Measurements from ENCODE around the gene CALML5. TPM values are rescaled to one million over a fixed set of nuclear protein-coding genes. Genes with fewer than 3 reads are reported as not detected.

CALML5 gene
- total and polyA plus RNA-seq, 7 donors: not detected

DNA sequence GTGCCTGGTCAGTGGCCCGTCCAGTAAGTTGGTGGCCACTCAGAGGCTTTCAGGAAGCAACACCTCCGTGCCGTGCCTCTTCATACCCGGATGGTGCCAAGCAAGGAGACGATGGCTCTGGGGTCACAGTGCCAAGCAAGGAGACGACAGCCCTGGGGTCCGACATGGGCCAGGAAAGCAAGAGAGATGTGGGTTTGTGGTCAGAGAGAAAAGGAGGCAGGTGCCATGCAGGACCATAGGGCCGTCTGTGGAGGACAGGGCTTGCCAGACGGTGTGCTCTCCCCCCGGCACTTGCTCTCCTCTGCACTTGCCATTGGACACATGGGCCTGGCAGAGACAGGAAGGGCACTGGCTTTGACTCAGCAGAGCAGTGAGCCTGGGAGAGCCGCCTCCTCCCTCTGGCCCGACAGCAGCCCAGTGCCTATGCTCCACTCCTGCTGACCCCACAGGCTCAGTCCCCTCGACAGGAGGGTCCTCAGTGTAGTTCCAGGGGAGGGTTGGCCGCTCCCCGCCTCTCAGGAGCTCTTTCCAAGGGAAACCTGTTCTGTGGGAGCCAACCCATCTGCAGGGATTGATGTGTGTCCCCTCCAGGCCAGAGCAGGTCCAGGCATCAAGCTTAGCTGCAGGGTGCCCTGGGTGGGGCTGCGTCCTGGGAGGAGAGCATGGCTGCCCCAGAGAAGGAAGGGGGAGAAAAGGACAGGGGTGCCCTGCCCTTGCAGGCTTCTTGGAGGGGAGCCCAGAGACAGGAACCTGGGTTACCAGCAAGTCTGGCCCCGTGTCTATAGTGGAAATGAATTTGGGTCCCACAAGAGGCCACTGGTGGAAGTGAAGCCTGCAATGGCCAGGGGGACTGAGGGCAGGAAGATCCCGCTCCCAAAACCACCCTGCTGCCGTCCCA lies 7.6 kb upstream of the CALML5 start:
- H3K4me3 ChIP-seq: no peak overlapping the region
- 88 to 89% methylated on average over 19 of the region's 19 CpGs for WGBS, 2 donors
- TF ChIP-seq POLR2AphosphoS5 (IDR thresholded peaks at IDR 0.05): no peak
- peak overlapping the region in 1 of 4 donors; percentile 59 for H3K27ac ChIP-seq
- H3K36me3 ChIP-seq: no peaks in the 10 kb centered on the region
- no peaks in the 10 kb centered on the region for H3K9me3 ChIP-seq
- H3K4me1 ChIP-seq: peaks cover 0 to 14% (median 0%) of the 10 kb centered on the region in 4 donors
- peak; percentile 56 for DNase-seq
- intact Hi-C loops (cut with DNase I): no loop called here
- H3K27me3 ChIP-seq: no peaks in the 10 kb centered on the region

DNA sequence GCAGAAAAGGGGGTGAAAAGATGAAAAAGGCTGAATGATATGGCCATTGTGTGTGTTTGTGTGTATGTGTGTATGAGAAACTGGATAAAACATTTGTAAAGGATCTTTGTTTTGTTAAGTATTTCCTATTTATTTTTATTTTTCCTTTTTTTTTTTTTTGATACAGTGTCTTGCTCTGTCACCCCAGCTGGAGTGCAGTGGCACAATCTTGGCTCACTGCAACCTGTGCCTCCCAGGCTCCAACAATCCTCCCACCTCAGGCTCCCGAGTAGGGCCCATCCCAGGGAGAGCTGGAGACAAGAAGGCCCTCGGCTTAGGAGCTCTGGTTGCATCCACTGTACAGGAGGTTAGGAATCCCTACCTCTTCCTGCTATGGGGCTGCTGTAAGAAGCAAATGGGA lies 6.9 kb upstream of the CALML5 start:
- DNase-seq: peak; percentile 24
- no peak for TF ChIP-seq EP300 (IDR thresholded peaks at IDR 0.05)
- TF ChIP-seq, protein P1, sequence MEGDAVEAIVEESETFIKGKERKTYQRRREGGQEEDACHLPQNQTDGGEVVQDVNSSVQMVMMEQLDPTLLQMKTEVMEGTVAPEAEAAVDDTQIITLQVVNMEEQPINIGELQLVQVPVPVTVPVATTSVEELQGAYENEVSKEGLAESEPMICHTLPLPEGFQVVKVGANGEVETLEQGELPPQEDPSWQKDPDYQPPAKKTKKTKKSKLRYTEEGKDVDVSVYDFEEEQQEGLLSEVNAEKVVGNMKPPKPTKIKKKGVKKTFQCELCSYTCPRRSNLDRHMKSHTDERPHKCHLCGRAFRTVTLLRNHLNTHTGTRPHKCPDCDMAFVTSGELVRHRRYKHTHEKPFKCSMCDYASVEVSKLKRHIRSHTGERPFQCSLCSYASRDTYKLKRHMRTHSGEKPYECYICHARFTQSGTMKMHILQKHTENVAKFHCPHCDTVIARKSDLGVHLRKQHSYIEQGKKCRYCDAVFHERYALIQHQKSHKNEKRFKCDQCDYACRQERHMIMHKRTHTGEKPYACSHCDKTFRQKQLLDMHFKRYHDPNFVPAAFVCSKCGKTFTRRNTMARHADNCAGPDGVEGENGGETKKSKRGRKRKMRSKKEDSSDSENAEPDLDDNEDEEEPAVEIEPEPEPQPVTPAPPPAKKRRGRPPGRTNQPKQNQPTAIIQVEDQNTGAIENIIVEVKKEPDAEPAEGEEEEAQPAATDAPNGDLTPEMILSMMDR (IDR thresholded peaks at IDR 0.05): no peak
- TF ChIP-seq POLR2A (IDR thresholded peaks at IDR 0.05): no peak
- no peak for TF ChIP-seq POLR2AphosphoS5 (IDR thresholded peaks at IDR 0.05)
- Histone ChIP-seq H3K4me1 (peaks cover 0 to 14% (median 0%) of the 10 kb centered on the region in 4 donors), H3K27me3 (no peaks in the 10 kb centered on the region), H3K4me3 (no peak overlapping the region), H3K36me3 (no peaks in the 10 kb centered on the region), H3K27ac (peak overlapping the region in 1 of 4 donors; percentile 32), H3K9me3 (no peaks in the 10 kb centered on the region)
- WGBS, 2 donors: 74 to 77% methylated on average over 2 of the region's 2 CpGs
- intact Hi-C loops (cut with DNase I): no loop called here

DNA sequence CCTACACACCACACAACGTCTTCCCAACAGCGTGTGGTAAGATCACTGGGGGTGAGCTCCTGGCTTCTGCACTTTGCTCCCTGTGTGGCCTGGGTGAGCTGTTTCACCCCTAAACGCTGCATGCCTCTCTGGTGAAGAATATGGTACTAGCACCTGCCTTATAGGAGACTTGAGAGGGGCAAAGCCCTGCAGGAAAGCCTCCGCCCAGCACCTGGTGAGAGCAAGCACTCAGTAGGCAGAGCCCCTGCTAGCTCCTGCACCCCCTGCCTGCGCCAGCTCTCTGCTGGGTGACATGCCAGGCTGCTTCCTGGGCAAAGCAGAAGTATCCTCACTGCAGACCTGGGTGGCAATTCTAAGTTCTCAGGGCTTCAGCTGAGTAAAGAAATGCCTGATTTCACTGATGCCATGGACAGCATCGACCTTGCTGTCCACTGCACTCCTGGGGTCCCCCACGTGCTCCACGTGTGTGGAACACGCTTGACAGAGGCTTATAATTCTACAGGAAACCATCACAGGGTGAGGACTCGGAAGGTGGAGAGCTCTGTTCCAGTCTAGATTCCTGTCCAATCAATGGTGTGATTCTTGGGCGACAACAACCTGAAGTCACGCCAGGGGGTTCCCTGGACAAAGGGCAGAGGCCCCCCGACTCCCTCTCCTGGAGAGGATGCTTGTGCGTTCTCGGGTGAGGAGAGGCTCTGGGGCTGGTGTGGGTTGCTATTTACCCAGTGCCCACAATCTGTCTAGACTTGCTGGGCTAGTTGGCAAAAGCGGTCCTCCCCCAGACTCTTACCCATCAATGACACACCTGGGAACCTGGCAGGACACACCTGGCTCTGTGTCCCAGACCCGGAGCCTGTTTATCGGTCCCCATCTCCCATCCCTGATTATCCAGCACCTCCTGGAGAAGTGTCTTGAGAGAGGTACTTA lies 5.0 kb upstream of the CALML5 start:
- intact Hi-C loops (cut with DNase I): no loop called here
- H3K4me1 ChIP-seq: peaks cover 0 to 14% (median 0%) of the 10 kb centered on the region in 4 donors
- H3K36me3 ChIP-seq: no peaks in the 10 kb centered on the region
- H3K27ac ChIP-seq: no peak overlapping the region
- TF ChIP-seq, protein P1 (IDR thresholded peaks at IDR 0.05): no peak
- TF ChIP-seq EP300 (IDR thresholded peaks at IDR 0.05) (no peak), POLR2A (IDR thresholded peaks at IDR 0.05) (no peak), POLR2AphosphoS5 (IDR thresholded peaks at IDR 0.05) (no peak)
- WGBS, 2 donors: 64 to 76% methylated on average over 18 of the region's 18 CpGs
- H3K27me3 ChIP-seq: no peaks in the 10 kb centered on the region
- DNase-seq: peak; percentile 53
- no peaks in the 10 kb centered on the region for H3K9me3 ChIP-seq
- no peak overlapping the region for H3K4me3 ChIP-seq

DNA sequence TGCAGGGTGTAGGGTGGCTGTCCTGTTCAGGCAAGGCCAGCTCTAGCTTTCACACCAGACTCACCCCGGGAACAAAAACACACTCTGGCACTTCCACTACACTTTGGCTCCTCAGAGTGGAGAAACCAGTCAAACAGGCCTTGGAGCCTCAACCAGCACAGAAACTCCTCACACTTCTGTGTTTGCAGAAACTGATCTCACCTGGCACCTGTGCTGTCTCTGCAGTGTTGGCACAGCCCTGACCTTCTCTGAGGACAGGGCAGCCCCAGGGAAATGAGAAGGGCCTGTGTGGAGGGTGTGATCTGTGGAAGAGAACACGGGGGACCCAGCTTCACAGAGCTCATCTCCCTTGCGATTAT lies 4.1 kb upstream of the CALML5 start:
- Histone ChIP-seq H3K4me1 (peaks cover 0 to 14% (median 0%) of the 10 kb centered on the region in 4 donors), H3K36me3 (no peaks in the 10 kb centered on the region), H3K27ac (no peak overlapping the region), H3K4me3 (no peak overlapping the region), H3K9me3 (no peaks in the 10 kb centered on the region), H3K27me3 (no peaks in the 10 kb centered on the region)
- 13 to 71% methylated on average over 3 of the region's 3 CpGs for WGBS, 2 donors
- intact Hi-C loops (cut with DNase I): no loop called here
- TF ChIP-seq, protein P1 (IDR thresholded peaks at IDR 0.05): no peak
- TF ChIP-seq POLR2A (IDR thresholded peaks at IDR 0.05): no peak
- no peak for TF ChIP-seq EP300 (IDR thresholded peaks at IDR 0.05)
- TF ChIP-seq POLR2AphosphoS5 (IDR thresholded peaks at IDR 0.05): no peak
- DNase-seq: peak; percentile 20
